ENCODE results near the gene CRTC3.

The CRTC3 gene, protein sequence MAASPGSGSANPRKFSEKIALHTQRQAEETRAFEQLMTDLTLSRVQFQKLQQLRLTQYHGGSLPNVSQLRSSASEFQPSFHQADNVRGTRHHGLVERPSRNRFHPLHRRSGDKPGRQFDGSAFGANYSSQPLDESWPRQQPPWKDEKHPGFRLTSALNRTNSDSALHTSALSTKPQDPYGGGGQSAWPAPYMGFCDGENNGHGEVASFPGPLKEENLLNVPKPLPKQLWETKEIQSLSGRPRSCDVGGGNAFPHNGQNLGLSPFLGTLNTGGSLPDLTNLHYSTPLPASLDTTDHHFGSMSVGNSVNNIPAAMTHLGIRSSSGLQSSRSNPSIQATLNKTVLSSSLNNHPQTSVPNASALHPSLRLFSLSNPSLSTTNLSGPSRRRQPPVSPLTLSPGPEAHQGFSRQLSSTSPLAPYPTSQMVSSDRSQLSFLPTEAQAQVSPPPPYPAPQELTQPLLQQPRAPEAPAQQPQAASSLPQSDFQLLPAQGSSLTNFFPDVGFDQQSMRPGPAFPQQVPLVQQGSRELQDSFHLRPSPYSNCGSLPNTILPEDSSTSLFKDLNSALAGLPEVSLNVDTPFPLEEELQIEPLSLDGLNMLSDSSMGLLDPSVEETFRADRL

DNA sequence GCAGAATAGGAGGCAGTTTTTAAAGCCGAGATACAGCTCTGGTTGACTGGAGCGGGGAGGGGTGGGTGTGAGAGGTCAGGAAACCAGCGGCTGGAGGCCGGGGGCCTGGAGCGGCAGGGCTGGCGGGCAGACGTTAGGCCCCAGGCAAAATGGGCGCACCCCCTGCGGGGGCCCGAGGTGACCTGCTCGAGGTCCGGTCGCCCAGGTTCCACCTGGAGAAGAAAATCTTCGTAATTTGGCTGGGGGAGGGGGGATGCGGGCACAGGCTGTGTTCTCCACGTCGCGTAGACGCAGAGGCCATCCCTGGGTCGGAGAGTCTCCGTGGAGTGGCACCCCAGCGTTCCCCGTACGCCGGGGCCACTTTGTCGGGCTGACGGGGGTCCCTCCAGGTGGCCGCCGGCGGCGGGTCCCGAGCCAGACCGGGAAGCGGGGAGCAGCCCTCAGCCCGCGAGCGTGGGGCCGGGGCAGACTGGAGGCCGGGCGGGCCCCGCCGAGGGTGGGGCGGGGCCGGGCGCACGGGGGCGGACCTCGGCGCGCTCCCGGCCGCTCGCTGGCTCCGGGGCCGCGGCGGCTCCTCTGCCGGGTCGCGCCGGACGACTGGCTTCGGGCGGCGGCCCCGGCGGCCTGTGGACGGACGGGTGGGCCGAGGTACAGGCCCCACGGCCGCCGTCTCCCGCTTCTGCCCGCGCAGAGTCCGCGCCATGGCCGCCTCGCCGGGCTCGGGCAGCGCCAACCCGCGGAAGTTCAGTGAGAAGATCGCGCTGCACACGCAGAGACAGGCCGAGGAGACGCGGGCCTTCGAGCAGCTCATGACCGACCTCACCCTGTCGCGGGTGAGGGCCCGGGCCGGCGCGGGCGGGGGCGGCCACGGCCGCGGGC lies at the start of gene CRTC3:
Gene CRTC3 (plus strand): TSS at position 553 of the 879 bp plus-strand sequence. CDS start 149 bp downstream, at position 702.
- POLR2A ChIA-PET, result interaction anchor here (0.5 to 1.3 kb wide), 4 partner anchors 10 to 258 kb away, joined by 3 to 4 read pairs (median 4); partner anchors contain the start of gene IQGAP1
- DNase-seq (ENCODE audit: low read depth, low spot score), result no peak
- CTCF ChIA-PET, result interaction anchor here (0.7 to 2.6 kb wide), 5 partner anchors 10 to 403 kb away, joined by 3 to 7 read pairs (median 4); partner anchors contain the start of gene HDDC3

DNA sequence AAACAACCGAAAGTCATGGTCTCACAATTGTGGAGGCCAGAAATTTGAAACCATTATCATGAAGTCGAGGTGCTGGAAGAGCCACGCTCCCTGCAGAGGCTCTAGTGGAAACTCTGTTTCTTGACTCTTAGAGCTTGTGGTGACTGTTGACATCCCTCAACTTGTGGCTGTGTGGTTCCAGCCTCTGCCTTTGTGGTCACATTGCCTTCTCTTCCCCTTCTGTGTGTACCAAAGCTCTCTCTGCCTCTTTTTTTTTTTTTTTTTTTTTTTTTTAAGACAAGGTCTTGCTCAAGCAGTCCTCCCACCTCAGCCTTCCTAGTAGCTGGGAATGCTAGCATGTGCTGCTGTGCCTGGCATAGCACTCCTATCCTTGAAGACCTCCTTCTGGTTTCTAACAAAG lies 48.7 kb upstream of the CRTC3 start:
- CTCF ChIA-PET, result interaction anchor here (1.0 to 18.4 kb wide), 16 partner anchors 13 to 187 kb away, joined by 3 to 356 read pairs (median 9); partner anchors contain the start of gene IQGAP1
- H3K4me3 ChIP-seq (ENCODE audit: low read depth, low read length), result no peak overlapping the region
- TF ChIP-seq, protein P1, sequence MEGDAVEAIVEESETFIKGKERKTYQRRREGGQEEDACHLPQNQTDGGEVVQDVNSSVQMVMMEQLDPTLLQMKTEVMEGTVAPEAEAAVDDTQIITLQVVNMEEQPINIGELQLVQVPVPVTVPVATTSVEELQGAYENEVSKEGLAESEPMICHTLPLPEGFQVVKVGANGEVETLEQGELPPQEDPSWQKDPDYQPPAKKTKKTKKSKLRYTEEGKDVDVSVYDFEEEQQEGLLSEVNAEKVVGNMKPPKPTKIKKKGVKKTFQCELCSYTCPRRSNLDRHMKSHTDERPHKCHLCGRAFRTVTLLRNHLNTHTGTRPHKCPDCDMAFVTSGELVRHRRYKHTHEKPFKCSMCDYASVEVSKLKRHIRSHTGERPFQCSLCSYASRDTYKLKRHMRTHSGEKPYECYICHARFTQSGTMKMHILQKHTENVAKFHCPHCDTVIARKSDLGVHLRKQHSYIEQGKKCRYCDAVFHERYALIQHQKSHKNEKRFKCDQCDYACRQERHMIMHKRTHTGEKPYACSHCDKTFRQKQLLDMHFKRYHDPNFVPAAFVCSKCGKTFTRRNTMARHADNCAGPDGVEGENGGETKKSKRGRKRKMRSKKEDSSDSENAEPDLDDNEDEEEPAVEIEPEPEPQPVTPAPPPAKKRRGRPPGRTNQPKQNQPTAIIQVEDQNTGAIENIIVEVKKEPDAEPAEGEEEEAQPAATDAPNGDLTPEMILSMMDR (IDR thresholded peaks at IDR 0.05; ENCODE audit: insufficient read depth, low read length, missing control alignments), result no peak
- no peak for DNase-seq (ENCODE audit: low read depth, low spot score)
- POLR2A ChIA-PET, result no interaction called here

More for the DNA sequence above, at the start of gene CRTC3:
- H3K4me3 ChIP-seq (ENCODE audit: low read depth, low read length), result peak within 1 kb of the TSS; percentile 77
- TF ChIP-seq, protein P1 (IDR thresholded peaks at IDR 0.05; ENCODE audit: insufficient read depth, low read length, missing control alignments), result peak; percentile 42

DNA sequence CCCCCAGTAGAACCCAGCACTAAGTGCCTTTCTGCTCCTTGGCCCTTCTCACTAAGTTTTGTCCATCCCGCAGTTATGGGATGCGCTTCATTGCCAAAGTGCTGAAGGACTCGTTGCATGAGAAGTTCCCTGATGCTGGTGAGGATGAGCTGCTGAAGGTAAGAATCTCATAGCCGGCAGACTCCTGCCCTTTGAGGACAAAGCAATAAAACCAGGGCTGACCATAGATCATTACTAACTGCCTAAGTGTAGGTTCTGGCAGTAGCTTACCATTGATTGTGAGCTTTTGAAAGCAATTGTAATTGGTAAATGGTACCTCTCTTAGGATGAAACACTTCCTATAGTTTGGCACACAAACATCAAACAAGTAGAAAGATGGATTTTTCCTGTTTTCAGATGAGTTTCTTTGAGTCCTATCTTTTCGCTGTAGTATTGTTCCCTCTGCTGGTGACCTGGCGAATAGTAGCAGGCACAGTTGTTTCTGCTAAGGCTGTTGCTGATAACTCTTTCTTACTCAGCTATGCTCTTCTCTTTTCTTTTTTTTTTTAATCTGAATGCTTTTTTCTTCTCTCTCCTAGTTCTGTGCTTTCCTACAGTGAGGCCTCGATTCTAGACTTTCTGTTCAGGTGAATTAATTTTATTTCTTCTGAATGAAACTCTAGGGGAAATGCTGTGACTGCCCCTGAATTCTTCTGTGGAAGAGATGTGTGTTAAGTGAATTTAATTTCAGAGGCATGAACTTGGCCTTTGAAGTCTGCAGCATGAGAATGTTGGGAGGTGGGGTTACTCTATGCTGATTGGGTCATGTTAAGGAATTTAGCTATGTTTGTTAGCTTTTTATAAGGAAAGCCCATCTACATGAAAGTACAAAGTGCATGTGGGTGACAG lies 47.4 kb upstream of the CRTC3 start:
- POLR2A ChIA-PET, result interaction anchor here (1.0 kb wide), 1 partner anchor 123 kb away, joined by 4 read pairs; no protein-coding TSS in a partner anchor
- DNase-seq (ENCODE audit: low read depth, low spot score), result no peak
- CTCF ChIA-PET, result interaction anchor here (0.6 to 18.4 kb wide), 56 partner anchors 8 to 199 kb away, joined by 3 to 356 read pairs (median 4); partner anchors contain the start of genes IQGAP1 and ZNF774

DNA sequence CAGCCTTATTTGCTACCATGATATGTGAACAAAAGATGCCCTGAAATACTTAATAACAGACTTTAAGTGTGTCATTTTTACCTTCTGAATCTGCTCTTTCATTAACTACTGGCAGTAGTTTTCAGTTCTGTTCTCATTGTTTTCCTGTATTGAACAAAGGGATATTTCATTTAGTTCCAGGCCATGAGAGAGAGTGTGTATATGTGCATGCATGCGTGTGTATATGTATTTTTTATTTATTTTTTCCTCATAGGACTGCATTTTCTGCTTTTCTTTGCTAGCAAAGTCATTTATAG lies 46.8 kb upstream of the CRTC3 start:
- H3K4me3 ChIP-seq (ENCODE audit: low read depth, low read length), result no peak overlapping the region
- ChIA-PET POLR2A (interaction anchor here (1.0 kb wide), 1 partner anchor 123 kb away, joined by 4 read pairs; no protein-coding TSS in a partner anchor), CTCF (interaction anchor here (0.6 to 18.4 kb wide), 42 partner anchors 9 to 188 kb away, joined by 3 to 356 read pairs (median 5); partner anchors contain the start of genes IQGAP1 and ZNF774)
- TF ChIP-seq, protein P1 (IDR thresholded peaks at IDR 0.05; ENCODE audit: insufficient read depth, low read length, missing control alignments), result no peak
- no peak for DNase-seq (ENCODE audit: low read depth, low spot score)

More for the DNA sequence above, 47.4 kb upstream of the CRTC3 start:
- TF ChIP-seq, protein P1 (IDR thresholded peaks at IDR 0.05; ENCODE audit: insufficient read depth, low read length, missing control alignments), result peak; percentile 57
- no peak overlapping the region for H3K4me3 ChIP-seq (ENCODE audit: low read depth, low read length)

DNA sequence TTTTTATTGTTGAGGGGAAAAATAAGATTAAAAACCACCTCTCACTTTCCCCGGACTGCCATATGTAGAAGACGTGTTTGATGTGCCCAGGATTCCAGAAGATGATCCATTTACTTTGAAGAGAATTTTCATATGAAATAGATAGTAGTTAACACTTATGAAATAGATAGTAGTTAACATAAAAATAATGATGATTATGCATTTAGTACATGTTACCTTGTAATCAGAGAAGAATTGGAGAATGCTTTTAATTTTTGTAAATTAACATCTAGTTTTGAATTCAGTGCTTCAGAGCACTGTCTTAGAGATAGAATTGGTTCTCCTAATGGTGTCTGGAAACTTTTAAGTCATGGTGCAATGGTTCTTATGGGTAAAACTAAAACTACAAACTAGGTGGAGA lies 46.1 kb upstream of the CRTC3 start:
- TF ChIP-seq, protein P1 (IDR thresholded peaks at IDR 0.05; ENCODE audit: insufficient read depth, low read length, missing control alignments), result no peak
- ChIA-PET CTCF (interaction anchor here (0.6 to 18.4 kb wide), 13 partner anchors 8 to 189 kb away, joined by 3 to 356 read pairs (median 13); partner anchors contain the start of gene ZNF774), POLR2A (no interaction called here)
- no peak overlapping the region for H3K4me3 ChIP-seq (ENCODE audit: low read depth, low read length)
- DNase-seq (ENCODE audit: low read depth, low spot score), result no peak
